PC-3 (cell line): ENCODE measurements around the gene TK2.

Experiments used
- EZH2 ChIP-seq: fragments of 300-600 bp; sonication (generic); IDR thresholded peaks from one replicate; pipeline ENCODE4 v1.6.1; 2017; ENCODE audit warnings: antibody characterized with exemption, mild to moderate bottlenecking, low read length; ENCODE audit not compliant: unreplicated experiment
- EZH2phosphoT487 ChIP-seq: fragments of 300-600 bp; sonication (generic); IDR thresholded peaks from 2 replicates; pipeline ENCODE4 v1.6.1; 2018; ENCODE audit warnings: mild to moderate bottlenecking, antibody characterized with exemption, low read length, borderline replicate concordance

DNA sequence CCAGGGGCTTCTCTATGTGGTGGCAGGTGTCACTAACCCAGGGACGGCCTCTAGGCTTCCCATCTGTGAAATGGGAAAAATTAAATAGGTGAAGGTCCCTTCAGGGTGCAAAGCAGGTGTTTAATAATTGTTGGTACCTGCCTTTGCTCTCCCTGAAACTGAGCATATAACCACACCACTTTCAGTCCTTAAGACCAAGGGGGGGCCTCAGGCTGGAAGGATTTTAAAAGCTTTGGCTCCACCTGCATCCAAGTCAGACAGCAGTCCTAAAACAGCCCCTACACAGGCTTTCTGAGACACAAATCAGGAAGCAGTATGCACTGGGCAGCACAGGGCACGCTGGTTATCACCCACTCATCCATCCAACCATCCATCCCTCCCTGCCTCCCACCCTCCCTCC is 55.0 kb downstream of the TK2 start:
- no peak for TF ChIP-seq EZH2phosphoT487
- no peak for TF ChIP-seq EZH2
